Parathyroid adenoma (tissue), 2 donors: ENCODE results near the gene IFFO2.
A peak's percentile ranks its signal among the peaks of the same experiment; 100 is the strongest.

ENCODE experiments used
- H2AFZ ChIP-seq: fragments of 300-600 bp; sonication (generic); one replicate; pipeline ENCODE4 v1.7.0; 2017; ENCODE audit warnings: antibody characterized with exemption, mild to moderate bottlenecking
- H3K27ac ChIP-seq: fragments of 300-600 bp; sonication (generic); one replicate; pipeline ENCODE4 v1.7.0; 2017
- H3K27me3 ChIP-seq: fragments of 300-600 bp; sonication (generic); one replicate; pipeline ENCODE4 v1.7.0; 2017; ENCODE audit warnings: low read length; ENCODE audit not compliant: control insufficient read depth, insufficient read depth
- H3K36me3 ChIP-seq: fragments of 300-600 bp; sonication (generic); one replicate; pipeline ENCODE4 v1.7.0; 2017; ENCODE audit warnings: low read length; ENCODE audit not compliant: control insufficient read depth, insufficient read depth
- H3K4me1 ChIP-seq: fragments of 300-600 bp; sonication (generic); one replicate; pipeline ENCODE4 v1.7.0; 2017; ENCODE audit warnings: control low read depth
- H3K4me2 ChIP-seq: fragments of 300-600 bp; sonication (generic); one replicate; pipeline ENCODE4 v1.7.0; 2017; ENCODE audit warnings: low read length
- H3K4me3 ChIP-seq: fragments of 300-600 bp; sonication (generic); one replicate; pipeline ENCODE4 v1.7.0; 2017; ENCODE audit warnings: low read depth, low read length
- H3K79me2 ChIP-seq: fragments of 300-600 bp; sonication (generic); one replicate; pipeline ENCODE4 v1.7.0; 2017; ENCODE audit warnings: control low read depth
- H3K9ac ChIP-seq: fragments of 300-600 bp; sonication (generic); one replicate; pipeline ENCODE4 v1.7.0; 2017; ENCODE audit warnings: mild to moderate bottlenecking
- H3K9me3 ChIP-seq: fragments of 300-600 bp; sonication (generic); one replicate; pipeline ENCODE4 v1.7.0; 2017; ENCODE audit warnings: low read length; ENCODE audit not compliant: control insufficient read depth
- TF ChIP-seq, protein P1 (sequence below): fragments of 300-600 bp; sonication (generic); IDR thresholded peaks from one replicate; pipeline ENCODE4 v1.7.0; 2017; ENCODE audit warnings: antibody characterized with exemption, mild to moderate bottlenecking
- donor health status: primary hyperparathyroidism.

Gene IFFO2

DNA sequence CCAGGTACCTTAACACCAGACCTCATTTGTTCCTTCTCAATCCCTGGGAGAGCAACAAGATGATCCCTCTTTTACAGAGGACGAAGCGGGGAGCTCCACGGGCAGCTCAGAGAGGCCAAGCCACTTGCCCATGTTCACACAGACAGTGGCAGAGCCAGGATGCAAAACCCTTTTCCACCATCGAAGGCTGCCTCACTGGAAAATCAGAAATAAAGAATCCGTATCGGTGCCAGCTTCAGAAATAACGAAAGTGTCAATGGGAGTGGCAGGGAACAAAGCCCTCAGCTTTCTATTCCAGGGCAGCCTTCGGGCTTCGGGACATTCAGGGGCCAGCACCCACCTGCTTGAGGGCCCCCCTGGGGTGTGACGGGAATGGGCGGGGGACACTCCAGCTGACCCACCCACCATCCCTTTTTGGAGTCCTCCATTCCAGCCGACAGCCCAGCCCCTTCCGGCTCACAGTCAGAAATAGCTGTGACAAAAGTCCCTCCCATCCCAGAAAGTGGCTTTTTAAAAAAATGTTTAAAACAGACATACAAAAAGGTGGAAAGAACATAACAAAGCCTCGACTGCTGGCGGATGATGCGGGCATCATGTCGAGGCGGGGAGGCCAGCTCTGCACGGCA lies 6.0 kb downstream of the IFFO2 start:
- Histone ChIP-seq H3K4me1 (peaks cover 30% of the 10 kb centered on the region), H3K4me2 (peak overlapping the region; percentile 76), H3K9ac (no peak overlapping the region), H3K79me2 (peaks cover 49% of the 10 kb centered on the region), H3K36me3 (no peaks in the 10 kb centered on the region), H2AFZ (peak overlapping the region; percentile 46), H3K9me3 (no peaks in the 10 kb centered on the region), H3K4me3 (peak overlapping the region; percentile 59), H3K27ac (peak overlapping the region; percentile 99), H3K27me3 (no peaks in the 10 kb centered on the region)
- TF ChIP-seq, protein P1, sequence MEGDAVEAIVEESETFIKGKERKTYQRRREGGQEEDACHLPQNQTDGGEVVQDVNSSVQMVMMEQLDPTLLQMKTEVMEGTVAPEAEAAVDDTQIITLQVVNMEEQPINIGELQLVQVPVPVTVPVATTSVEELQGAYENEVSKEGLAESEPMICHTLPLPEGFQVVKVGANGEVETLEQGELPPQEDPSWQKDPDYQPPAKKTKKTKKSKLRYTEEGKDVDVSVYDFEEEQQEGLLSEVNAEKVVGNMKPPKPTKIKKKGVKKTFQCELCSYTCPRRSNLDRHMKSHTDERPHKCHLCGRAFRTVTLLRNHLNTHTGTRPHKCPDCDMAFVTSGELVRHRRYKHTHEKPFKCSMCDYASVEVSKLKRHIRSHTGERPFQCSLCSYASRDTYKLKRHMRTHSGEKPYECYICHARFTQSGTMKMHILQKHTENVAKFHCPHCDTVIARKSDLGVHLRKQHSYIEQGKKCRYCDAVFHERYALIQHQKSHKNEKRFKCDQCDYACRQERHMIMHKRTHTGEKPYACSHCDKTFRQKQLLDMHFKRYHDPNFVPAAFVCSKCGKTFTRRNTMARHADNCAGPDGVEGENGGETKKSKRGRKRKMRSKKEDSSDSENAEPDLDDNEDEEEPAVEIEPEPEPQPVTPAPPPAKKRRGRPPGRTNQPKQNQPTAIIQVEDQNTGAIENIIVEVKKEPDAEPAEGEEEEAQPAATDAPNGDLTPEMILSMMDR: no peak

DNA sequence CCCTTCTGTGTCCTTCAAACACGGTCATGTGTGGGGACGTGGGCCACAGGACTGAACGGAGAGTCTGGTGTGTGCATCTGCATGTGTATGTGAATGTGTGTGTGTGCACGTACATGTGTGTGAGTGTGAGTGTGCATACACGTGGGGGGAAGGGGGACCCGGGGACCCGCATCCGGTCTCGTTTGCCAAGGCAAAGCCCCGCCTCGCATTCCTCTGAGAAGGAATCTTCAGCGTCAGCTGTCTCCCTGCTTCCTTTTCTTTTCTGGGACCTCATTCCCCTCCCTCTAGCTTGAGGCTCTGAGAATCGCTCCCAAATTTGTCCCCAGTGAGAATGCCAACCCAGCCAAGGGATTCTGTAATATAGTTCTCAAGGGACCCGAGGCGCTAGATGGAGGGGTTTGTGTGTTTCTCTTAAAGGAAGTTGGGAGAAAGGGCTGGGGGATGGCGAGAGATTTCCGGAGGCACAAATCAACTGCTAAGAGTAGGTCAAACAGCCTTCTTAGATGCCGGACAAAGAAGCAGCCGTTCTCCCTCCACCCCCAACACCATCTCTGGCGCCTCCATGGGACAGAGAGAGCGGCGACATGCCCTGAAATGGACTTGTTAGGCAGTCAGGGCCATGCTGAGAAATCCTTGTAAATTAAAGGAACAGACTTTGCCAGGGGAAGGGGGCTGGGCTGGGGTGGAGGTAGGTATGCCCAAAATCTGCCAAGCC lies 6.6 kb downstream of the IFFO2 start:
- Histone ChIP-seq H3K9ac (no peak overlapping the region), H3K4me1 (peaks cover 31% of the 10 kb centered on the region), H3K4me3 (peak overlapping the region; percentile 59), H3K36me3 (no peaks in the 10 kb centered on the region), H3K27ac (peak overlapping the region; percentile 99), H2AFZ (peak overlapping the region; percentile 57), H3K27me3 (no peaks in the 10 kb centered on the region), H3K4me2 (peak overlapping the region; percentile 76), H3K79me2 (peaks cover 50% of the 10 kb centered on the region), H3K9me3 (no peaks in the 10 kb centered on the region)
- TF ChIP-seq, protein P1: no peak

DNA sequence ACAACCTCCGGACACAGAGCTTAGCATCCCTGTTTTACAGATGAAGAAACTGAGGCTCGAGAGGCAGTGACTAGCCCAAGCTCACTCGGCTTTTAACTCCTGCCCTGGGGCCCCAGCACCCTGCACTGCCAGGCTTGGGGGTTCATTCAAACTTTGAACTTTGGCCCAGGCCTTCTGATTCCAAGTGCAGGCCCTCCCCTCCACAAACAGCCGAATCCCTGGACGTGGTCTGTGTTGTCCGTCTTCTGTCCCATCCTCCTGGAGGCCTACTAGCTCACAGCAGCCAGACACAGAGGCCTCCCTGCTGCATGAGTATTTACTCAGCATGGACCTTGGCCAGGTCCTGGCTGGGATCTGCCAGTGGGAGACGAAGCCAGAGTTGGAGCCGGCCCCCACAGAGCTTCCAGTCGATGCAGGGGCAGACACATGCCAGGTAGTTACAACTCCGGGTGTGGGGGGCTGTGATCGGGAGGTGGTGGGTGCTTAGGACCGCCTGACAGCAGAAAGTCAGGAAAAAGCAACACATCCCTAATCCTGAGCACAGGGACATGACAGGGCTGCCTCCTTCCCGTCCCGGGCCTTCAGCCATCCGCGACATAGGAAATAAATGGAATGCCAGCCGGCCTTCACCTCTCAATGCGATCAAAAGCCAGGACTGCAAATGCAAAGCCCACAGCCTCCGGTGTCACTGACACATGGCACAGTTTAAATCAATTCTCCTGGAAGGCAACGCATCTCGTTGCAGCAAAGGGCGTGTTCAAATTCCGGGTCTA lies 7.4 kb downstream of the IFFO2 start:
- H3K79me2 ChIP-seq: peaks cover 51% of the 10 kb centered on the region
- peak overlapping the region; percentile 99 for H3K27ac ChIP-seq
- no peaks in the 10 kb centered on the region for H3K27me3 ChIP-seq
- H3K36me3 ChIP-seq: no peaks in the 10 kb centered on the region
- peak overlapping the region; percentile 59 for H3K4me3 ChIP-seq
- H3K9ac ChIP-seq: no peak overlapping the region
- H3K4me2 ChIP-seq: peak overlapping the region; percentile 76
- no peaks in the 10 kb centered on the region for H3K9me3 ChIP-seq
- TF ChIP-seq, protein P1: no peak
- H2AFZ ChIP-seq: peak overlapping the region; percentile 57
- H3K4me1 ChIP-seq: peaks cover 30% of the 10 kb centered on the region

DNA sequence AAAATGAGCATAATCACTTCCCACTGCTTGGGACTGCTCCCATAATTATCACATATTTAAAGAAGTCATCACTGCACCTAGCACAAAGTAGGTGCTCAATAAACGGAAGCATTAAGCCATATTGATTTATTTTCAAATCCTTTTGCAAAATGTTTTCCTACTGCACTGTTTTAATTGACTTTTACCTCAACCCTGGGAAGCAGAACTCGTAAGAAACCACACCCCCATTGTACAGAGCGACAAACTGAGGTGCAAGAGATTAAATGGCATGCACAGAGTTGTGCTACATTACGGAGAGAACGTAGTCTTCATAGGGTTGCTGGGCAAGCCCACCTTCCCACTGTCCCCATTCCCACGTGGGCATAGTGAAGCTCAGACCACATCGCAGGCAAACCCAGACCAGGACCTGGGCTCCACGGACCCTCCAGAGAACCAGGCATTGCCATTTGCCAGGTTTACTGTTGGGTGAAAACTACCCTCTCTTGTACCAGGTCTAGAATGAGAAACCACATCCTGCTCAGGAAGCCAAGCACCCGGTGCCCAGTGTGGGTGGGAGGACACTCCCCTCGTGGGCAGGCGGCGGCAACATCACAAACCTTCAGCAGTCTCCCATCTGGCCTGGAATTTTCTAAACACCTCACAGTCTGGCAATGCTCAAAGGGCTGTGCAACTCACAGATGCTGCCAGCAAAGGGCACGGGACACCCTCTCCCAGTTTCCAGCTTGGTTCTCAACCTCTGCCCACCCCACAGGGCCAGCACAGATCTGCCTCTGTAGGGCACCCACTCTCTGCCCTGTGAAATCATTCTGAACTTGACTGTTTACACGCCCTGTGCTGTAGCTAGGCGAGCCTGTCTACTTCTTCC lies 8.2 kb downstream of the IFFO2 start:
- Histone ChIP-seq H3K4me2 (no peak overlapping the region), H3K4me1 (peaks cover 26% of the 10 kb centered on the region), H3K36me3 (no peaks in the 10 kb centered on the region), H3K27me3 (no peaks in the 10 kb centered on the region), H3K4me3 (no peak overlapping the region), H3K9ac (no peak overlapping the region), H3K9me3 (no peaks in the 10 kb centered on the region), H3K79me2 (peaks cover 53% of the 10 kb centered on the region), H2AFZ (no peak overlapping the region), H3K27ac (peak overlapping the region; percentile 99)
- TF ChIP-seq, protein P1: no peak
